Fibroblast of skin of right quadriceps (primary cell): ENCODE results near the gene COPA.
A peak's percentile ranks its signal among the peaks of the same experiment; 100 is the strongest.

ENCODE experiments used
- DNase-seq: peaks from one replicate; pipeline ENCODE4 v3.0.0-alpha.2; 2013

COPA gene

DNA sequence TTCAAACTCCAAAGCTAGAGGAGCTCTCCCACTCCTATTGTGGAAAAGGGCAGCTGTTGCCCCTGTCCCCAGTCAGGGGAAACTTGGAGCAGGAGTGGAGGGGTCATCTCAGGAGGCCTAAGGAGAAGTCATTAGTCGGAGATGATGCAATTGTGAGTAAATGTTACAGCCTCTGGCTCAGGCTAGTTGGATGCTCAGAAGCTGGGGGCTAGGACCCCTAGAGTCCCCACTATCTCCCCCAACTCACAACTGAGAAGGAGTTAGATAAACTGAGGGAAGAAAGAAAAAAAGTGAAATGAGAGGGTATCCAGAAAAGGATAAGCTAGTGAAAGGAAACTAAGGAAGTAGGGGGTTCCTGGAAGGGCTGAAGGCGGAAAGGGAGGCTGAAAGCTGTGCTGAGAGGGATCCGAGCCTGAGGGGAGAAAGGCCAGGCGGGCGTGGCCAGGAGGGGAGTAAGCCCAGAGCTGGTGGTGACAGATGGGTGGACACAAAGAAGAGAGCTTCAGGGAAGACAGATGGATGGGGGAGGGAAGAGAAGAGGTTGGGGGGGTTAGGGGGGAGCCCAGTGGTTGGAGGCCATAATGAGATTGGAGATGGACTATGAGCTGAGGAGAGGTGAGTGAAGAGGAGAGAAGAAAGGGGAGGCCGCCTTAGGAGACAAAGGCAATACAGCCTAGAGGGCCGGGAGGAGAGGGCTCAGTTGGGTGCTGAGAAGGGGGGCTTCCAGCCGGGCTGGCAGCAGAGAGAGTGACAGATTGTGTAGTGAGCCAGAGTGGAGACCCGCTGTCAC lies 19.3 kb upstream of the COPA start:
- peak; percentile 29 for DNase-seq

GRCh38 chr1:160361814-160362167 lies 18.7 kb upstream of the COPA start:
- no peak for DNase-seq

- no peak for DNase-seq
Observed at GRCh38 chr1:160361199-160361598, 18.1 kb upstream of the COPA start.

DNA sequence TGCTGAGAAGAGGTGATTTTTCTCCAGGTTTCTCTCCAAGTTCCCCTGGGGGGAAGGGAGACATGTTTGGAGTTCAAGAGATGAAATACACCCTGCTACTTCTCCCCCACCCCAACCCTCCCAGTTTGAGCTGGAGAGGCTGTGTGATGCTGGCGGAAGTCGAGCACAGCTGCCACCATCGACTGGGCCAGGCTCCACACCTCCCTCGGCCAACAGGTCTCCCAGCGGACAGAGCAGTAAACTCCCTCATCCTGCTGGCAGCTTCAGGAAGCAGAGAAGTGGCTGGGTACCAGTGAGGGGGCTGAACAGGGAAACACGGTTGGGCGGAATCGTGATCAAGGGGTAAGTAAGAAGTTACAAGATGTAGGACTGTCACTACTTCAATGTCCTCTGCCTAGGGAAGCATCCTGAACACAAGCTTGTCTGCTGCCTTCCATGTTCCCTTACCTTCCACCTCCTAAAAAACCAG lies 17.2 kb upstream of the COPA start:
- DNase-seq = no peak

DNA sequence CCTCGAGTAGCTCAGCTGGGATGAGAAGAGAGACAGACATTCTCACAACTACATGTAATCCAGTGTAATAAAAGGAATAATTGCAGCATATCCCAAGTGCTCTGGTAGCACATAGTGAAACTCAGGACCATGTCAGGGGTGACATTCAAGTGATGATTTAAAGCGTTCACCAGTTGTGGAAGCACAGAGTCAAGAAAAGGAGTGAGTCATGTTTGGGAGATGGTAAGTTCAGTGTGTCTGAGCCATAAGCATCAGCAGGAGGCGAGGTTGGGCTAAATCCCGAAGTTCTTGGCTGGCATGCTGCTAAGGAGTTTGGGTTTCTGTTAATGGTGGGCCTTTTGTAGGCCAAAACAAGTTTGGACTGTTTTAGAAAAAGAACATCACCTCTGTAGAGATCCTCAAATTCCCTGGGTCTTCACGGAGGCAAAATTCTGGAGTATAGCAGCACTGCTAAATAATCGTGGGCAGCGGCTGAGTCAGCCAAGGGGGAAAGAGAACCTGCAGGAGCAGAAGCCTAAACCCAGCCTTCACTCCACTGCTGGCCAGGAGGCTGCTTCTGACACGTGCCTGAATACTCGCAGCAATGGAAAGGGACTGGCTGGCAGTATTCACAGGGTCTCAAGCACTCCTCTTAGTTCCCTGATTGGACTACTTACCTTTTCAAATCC lies 16.6 kb upstream of the COPA start:
- peak; percentile 22 for DNase-seq

DNA sequence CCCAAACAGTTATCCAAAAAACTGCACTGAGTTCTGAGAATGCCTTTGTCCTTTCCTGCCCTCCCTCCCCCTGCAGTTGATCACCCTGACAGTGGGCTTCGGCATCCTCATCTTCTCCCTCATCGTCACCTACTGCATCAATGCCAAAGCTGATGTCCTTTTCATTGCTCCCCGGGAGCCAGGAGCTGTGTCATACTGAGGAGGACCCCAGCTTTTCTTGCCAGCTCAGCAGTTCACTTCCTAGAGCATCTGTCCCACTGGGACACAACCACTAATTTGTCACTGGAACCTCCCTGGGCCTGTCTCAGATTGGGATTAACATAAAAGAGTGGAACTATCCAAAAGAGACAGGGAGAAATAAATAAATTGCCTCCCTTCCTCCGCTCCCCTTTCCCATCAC lies 15.0 kb upstream of the COPA start:
- no peak for DNase-seq

- no peak for DNase-seq
Observed at GRCh38 chr1:160357286-160358002, 14.4 kb upstream of the COPA start.

GRCh38 chr1:160354388-160354985 lies 11.4 kb upstream of the COPA start:
- DNase-seq = peak; percentile 24

DNA sequence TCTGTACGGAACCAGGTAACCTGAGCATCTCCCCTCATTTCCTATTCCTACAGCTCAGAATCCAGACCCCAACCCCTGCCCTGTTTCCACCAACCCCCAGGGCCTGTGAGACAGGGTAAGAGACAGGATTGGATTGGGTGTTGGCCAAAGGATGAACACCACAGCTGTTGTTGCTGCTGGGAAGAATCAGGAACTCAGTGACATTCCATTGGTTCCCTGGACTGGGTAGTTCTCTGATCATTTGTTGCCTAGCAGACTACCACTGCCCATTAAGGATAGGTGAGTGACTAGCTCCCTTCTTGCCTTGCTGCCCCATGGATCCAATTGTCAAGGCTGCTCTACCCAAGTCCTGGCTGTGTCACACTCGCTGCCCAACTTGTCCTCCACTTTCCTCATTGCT lies 10.2 kb upstream of the COPA start:
- DNase-seq = no peak

DNA sequence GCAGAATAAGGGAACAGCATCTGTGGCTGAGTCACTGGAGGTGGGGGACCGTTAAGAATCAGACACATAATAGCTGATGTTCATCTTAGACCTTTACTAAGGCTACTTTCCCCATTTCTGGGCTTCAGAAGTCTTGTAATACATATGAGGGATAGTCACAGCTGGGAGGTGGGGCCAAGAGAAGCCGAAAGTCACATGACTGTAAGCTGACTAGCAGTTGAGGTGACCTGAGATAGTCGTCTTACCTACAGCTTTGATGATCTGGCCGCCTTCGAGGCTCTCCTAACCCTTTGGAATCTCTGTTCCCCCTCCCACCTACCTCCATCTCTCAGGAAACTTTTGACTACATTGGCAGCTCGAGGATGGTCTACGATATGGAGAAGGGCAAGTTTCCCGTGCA lies 9.5 kb upstream of the COPA start:
- DNase-seq = no peak

- DNase-seq = no peak
Observed at GRCh38 chr1:160351629-160352028, 8.6 kb upstream of the COPA start.

- no peak for DNase-seq
Observed at GRCh38 chr1:160346958-160347357, 3.9 kb upstream of the COPA start.

DNA sequence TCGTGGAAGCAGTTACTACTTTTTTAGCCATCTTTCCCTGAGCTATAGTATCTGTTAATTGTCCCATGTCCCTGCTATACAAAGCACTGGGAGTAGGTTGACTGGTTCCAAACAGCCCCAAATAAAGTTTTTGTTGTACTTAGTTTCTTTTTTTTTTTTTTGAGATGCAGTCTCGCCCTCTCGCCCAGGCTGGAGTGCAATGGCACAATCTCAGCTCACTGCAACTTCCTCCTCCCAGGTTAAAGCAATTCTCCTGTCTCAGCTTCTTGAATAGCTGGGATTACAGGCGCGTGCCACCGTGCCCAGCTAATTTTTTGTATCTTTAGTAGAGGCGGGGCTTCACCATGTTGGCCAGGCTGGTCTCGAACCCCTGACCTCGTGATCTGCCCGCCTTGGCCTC lies 3.4 kb upstream of the COPA start:
- DNase-seq = no peak

DNA sequence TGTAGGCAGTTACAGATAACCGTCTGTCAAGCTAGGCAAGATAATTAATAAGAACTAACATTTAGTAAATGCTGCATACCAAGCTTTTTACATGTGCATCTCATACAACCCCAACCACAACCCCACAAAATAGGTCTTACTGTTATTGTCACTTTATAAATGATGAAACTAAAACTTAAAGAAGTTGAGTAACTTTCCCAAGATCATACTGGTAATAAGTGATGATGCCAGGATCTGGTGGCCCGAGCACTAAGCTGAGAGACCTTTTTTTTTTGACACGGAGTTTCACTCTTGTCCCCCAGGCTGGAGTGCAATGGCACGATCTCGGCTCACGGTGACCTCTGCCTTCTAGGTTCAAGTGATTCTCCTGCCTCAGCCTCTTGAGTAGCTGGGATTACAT lies 1.9 kb upstream of the COPA start:
- DNase-seq = no peak

DNA sequence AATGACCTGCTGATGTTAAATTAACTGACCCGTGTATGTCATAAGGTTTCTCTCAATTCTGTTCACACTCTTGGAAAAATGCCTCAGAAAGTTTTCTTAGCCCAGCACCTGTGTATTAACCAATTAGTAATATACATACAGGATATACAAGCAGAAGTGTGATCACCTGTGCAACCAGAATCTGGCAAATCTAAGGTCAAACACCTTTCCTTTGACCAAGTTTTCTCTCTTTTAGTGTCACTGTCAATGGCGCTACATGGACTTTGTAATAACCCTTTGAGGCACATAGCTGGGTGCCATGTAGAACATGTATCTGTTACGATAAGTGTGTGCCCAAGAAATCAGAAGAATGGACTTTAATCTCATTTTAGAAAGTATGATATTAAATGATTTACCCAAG lies 1.2 kb upstream of the COPA start:
- no peak for DNase-seq

- peak; percentile 9 for DNase-seq
Observed at GRCh38 chr1:160342526-160342925, 524 bp downstream of the COPA start.

- no peak for DNase-seq
Observed at GRCh38 chr1:160340866-160341265, 2.2 kb downstream of the COPA start.

DNA sequence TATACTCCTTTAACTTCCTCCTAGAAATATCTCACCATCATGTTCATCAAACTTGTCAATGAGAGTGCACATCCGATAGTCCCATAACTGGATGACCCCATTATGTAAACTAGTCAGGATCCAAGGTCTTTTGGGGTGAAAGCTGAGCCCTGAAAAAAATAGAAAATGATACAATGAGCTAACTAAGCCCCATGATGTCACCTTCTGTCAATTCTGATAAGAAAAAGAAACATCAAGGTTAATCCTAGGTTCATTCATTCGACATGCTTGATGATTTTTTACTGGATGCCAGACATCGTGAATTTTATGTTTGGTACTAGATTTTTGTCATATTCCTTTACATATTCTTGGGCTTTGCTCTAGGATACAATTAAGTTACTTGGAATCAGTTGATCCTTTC lies 2.9 kb downstream of the COPA start:
- DNase-seq = no peak

- DNase-seq = no peak
Observed at GRCh38 chr1:160338580-160338979, 4.5 kb downstream of the COPA start.

- no peak for DNase-seq
Observed at GRCh38 chr1:160332516-160332915, 10.5 kb downstream of the COPA start.

GRCh38 chr1:160330119-160330518 lies 12.9 kb downstream of the COPA start:
- no peak for DNase-seq

DNA sequence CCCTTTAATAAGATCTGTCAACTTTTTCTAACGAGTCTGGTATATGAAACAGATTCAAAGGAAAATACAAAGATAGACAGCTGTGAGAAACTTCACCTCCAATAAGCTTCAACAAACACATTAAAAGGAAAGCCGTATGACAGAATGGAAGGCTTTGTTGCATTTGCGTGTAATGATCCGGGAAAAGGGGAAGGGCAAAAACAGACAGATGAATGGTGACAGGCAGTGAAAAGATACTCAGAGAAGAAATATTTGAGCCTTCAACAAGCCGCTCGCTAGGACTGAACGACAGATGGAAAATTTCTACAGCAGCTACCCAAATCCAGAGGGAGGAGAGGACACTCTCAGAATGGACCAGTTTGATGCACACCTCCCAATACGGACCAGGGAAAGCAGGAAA lies 14.9 kb downstream of the COPA start:
- no peak for DNase-seq

DNA sequence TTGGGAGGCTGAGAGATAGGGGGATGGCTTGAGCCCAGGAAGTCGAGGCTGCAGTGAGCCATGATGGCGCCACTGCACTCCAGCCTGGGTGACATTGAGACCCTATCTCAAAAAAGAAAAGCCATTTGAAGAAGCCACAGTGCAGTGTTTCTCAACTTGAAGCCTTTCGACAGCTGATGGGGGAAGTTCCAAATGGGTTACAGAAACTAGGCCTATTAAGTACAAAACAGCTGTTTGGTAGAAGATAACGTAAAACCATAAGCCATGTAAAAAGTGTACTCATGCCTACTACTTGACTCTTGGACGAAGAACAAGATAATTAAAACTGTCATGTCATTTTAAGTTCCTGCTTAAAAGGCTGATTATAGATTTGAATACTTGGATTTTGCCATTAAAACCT lies 16.6 kb downstream of the COPA start:
- no peak for DNase-seq

GRCh38 chr1:160325252-160325651 lies 17.8 kb downstream of the COPA start:
- DNase-seq = no peak
